ENCODE measurements around the gene HNRNPF. TPM values are rescaled to one million over a fixed set of nuclear protein-coding genes. Genes with fewer than 3 reads are reported as not detected.

Gene HNRNPF
- total RNA-seq, 1 donor from 2014 or later, result 211 TPM

DNA sequence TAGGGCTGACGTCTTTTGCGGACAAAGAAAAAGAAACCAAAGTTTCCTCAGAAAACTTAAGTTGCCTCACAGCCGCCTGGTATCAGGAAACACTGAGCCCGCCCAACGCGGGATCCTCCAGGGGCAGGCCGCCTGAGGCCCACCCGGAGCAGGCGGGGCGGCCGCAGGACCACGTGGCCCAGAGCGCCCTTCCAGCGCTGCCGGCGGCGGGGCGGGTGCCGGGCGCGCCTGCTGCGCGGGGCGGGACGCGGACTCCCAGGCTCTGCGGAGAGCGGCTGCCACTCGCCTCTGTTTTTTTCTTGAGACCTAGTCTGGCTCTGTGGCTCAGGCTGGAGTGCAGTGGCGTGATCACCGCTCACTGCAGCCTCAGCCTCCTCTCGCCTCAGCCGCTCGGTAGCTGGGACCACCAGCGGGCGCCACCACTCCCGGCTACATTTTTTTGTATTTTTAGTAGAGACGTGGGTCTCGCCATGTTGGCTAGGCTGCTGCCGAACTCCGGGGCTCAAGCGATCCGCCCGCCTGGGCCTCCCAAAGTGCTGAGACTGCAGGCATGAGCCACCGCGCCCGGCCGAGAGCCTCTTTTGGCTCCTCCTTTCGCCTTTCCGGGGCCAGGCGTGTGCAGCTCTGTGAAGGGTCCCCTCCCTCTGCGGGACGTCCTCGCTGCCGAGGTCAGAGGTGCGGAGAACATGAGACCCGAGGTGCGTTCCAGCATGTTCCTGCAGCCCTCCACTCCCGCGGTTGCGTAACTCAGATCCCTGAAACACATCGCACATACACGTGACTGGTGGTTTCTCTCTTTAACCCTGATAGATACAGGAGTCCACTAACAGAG is 11.6 kb upstream of the HNRNPF start:
- H3K27me3 Mint-ChIP-seq, result no peaks in the 10 kb centered on the region
- peak; percentile 44 for TF ChIP-seq CTCF (IDR thresholded peaks at IDR 0.05; ENCODE audit: unreplicated experiment)
- H3K4me1 Mint-ChIP-seq (ENCODE audit: low read depth), result peaks cover 5% of the 10 kb centered on the region
- H3K9me3 Mint-ChIP-seq (ENCODE audit: low read depth), result no peaks in the 10 kb centered on the region
- peaks cover 2% of the 10 kb centered on the region for H3K36me3 Mint-ChIP-seq (ENCODE audit: insufficient read depth)
- DNase-seq (ENCODE audit: low spot score, unreplicated experiment), result peak; percentile 65
- H3K4me3 Mint-ChIP-seq (ENCODE audit: low read depth), result peak overlapping the region; percentile 80
- H3K27ac Mint-ChIP-seq, result peak overlapping the region; percentile 97

GRCh38 chr10:43419997-43420368 is 11.0 kb upstream of the HNRNPF start:
- H3K36me3 Mint-ChIP-seq (ENCODE audit: insufficient read depth), result peaks cover 2% of the 10 kb centered on the region
- peak overlapping the region; percentile 86 for H3K27ac Mint-ChIP-seq
- TF ChIP-seq CTCF (IDR thresholded peaks at IDR 0.05; ENCODE audit: unreplicated experiment), result no peak
- H3K27me3 Mint-ChIP-seq, result no peaks in the 10 kb centered on the region
- no peak for DNase-seq (ENCODE audit: low spot score, unreplicated experiment)
- H3K9me3 Mint-ChIP-seq (ENCODE audit: low read depth), result no peaks in the 10 kb centered on the region
- H3K4me1 Mint-ChIP-seq (ENCODE audit: low read depth), result peaks cover 5% of the 10 kb centered on the region
- H3K4me3 Mint-ChIP-seq (ENCODE audit: low read depth), result peak overlapping the region; percentile 8

GRCh38 chr10:43417950-43418768 is 9.2 kb upstream of the HNRNPF start:
- Mint-ChIP-seq H3K4me1 (ENCODE audit: low read depth) (peaks cover 5% of the 10 kb centered on the region), H3K36me3 (ENCODE audit: insufficient read depth) (no peaks in the 10 kb centered on the region), H3K4me3 (ENCODE audit: low read depth) (no peak overlapping the region), H3K27ac (peak overlapping the region; percentile 54), H3K27me3 (no peaks in the 10 kb centered on the region), H3K9me3 (ENCODE audit: low read depth) (no peaks in the 10 kb centered on the region)
- no peak for TF ChIP-seq CTCF (IDR thresholded peaks at IDR 0.05; ENCODE audit: unreplicated experiment)
- no peak for DNase-seq (ENCODE audit: low spot score, unreplicated experiment)

DNA sequence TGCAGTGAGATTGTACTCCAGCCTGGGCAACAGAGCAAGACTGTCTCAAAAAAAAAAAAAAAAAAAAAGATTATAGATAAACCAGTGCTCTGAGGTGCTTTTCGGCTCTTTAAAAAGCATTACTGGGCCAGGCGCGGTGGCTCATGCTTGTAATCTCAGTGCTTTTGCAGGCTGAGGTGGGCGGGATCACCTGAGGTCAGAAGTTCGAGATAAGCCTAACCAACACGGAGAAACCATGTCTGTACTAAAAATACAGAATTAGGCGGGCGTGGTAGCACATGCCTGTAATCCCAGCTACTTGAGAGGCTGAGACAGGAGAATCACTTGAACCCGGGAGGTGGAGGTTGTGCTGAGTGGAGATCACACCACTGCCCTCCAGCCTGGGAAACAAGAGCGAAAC is 6.6 kb upstream of the HNRNPF start:
- Mint-ChIP-seq H3K27ac (no peak overlapping the region), H3K9me3 (ENCODE audit: low read depth) (no peaks in the 10 kb centered on the region), H3K4me1 (ENCODE audit: low read depth) (peaks cover 1% of the 10 kb centered on the region), H3K4me3 (ENCODE audit: low read depth) (no peak overlapping the region), H3K27me3 (no peaks in the 10 kb centered on the region), H3K36me3 (ENCODE audit: insufficient read depth) (no peaks in the 10 kb centered on the region)
- TF ChIP-seq CTCF (IDR thresholded peaks at IDR 0.05; ENCODE audit: unreplicated experiment), result no peak
- DNase-seq (ENCODE audit: low spot score, unreplicated experiment), result no peak

DNA sequence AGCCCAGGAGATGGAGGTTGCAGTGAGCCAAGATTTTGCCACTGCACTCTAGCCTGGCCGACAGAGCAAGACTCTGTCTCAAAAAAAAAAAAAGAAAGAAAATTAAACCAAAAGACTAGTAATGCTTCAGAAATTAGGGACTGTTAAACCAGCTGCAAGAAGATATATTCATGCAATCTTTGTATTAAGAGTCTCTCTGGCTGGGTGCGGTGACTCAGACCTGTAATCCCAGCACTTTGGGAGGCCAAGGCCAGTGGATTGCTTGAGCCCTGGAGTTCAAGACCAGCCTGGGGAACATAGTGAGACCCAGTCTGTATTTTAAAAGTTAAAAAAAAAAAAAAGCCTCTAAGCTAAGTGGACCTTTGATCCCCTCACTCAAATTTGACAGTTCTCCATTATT is 2.5 kb upstream of the HNRNPF start:
- peaks cover 2% of the 10 kb centered on the region for H3K4me1 Mint-ChIP-seq (ENCODE audit: low read depth)
- H3K27me3 Mint-ChIP-seq, result no peaks in the 10 kb centered on the region
- no peaks in the 10 kb centered on the region for H3K9me3 Mint-ChIP-seq (ENCODE audit: low read depth)
- no peak for TF ChIP-seq CTCF (IDR thresholded peaks at IDR 0.05; ENCODE audit: unreplicated experiment)
- H3K36me3 Mint-ChIP-seq (ENCODE audit: insufficient read depth), result no peaks in the 10 kb centered on the region
- no peak overlapping the region for H3K4me3 Mint-ChIP-seq (ENCODE audit: low read depth)
- H3K27ac Mint-ChIP-seq, result no peak overlapping the region
- no peak for DNase-seq (ENCODE audit: low spot score, unreplicated experiment)
